Endodermal cell (in vitro differentiated cells): ENCODE measurements around the gene CNGB1. TPM values are rescaled to one million over a fixed set of nuclear protein-coding genes. Genes with fewer than 3 reads are reported as not detected.

Experiments used
- DNase-seq: peaks from one replicate; pipeline ENCODE4 v3.0.0-alpha.2; 2017
- H3K27ac ChIP-seq: 2 replicates; pipeline ENCODE4 v1.5.1; 2013; ENCODE audit warnings: mild to moderate bottlenecking, low read depth, low read length, moderate library complexity
- H3K27me3 ChIP-seq: 2 replicates; pipeline ENCODE4 v1.6.1; 2013; ENCODE audit warnings: mild to moderate bottlenecking, low read length, moderate library complexity; ENCODE audit not compliant: insufficient read depth, control insufficient read depth, poor library complexity, severe bottlenecking
- H3K36me3 ChIP-seq: 2 replicates; pipeline ENCODE4 v1.7.0; 2013; ENCODE audit warnings: mild to moderate bottlenecking, low read length, moderate library complexity; ENCODE audit not compliant: control insufficient read depth, insufficient read depth
- H3K4me1 ChIP-seq: one replicate; pipeline ENCODE4 v1.7.0; 2013; ENCODE audit warnings: low read length; ENCODE audit not compliant: control insufficient read depth, insufficient read depth
- H3K4me3 ChIP-seq: 2 replicates; pipeline ENCODE4 v1.5.1; 2013; ENCODE audit warnings: mild to moderate bottlenecking, low read length, moderate library complexity
- H3K9ac ChIP-seq: 2 replicates; pipeline ENCODE4 v1.6.1; 2013; ENCODE audit warnings: mild to moderate bottlenecking, low read length, moderate library complexity; ENCODE audit not compliant: poor library complexity, severe bottlenecking; ENCODE audit errors: extremely low read depth
- H3K9me3 ChIP-seq: 2 replicates; pipeline ENCODE4 v1.6.1; 2013; ENCODE audit warnings: mild to moderate bottlenecking, low read length, moderate library complexity; ENCODE audit not compliant: control insufficient read depth
- H3K27ac Mint-ChIP-seq: 2 replicates; pipeline ENCODE4 v1.8.0; 2020; ENCODE audit warnings: mixed read lengths
- H3K27me3 Mint-ChIP-seq: 2 replicates; pipeline ENCODE4 v1.8.0; 2021; ENCODE audit warnings: mild to moderate bottlenecking, mixed read lengths; ENCODE audit not compliant: insufficient read depth
- H3K36me3 Mint-ChIP-seq: 2 replicates; pipeline ENCODE4 v1.8.0; 2020; ENCODE audit warnings: low read depth, mixed read lengths
- H3K4me1 Mint-ChIP-seq: 2 replicates; pipeline ENCODE4 v1.8.0; 2020; ENCODE audit warnings: mixed read lengths
- H3K4me3 Mint-ChIP-seq: 2 replicates; pipeline ENCODE4 v1.8.0; 2020; ENCODE audit warnings: mild to moderate bottlenecking, moderate library complexity, mixed read lengths
- H3K9me3 Mint-ChIP-seq: 2 replicates; pipeline ENCODE4 v1.8.0; 2020; ENCODE audit warnings: mild to moderate bottlenecking, mixed read lengths
- CTCF ChIP-seq: fragments of 200-600 bp; sonication (generic); conservative IDR thresholded peaks from 2 replicates; pipeline ENCODE4 v1.5.0; 2021; ENCODE audit warnings: antibody characterized with exemption, mild to moderate bottlenecking
- WGBS, 2 experiments: methylation state at CpG; one replicate each; pipeline versions ENCODE4 v1.1.5 to v1.1.7; 2013; ENCODE audit warnings: missing lambda C conversion rate in 2 of 2, mixed read lengths in 1 of 2; ENCODE audit not compliant: insufficient coverage in 1 of 2, insufficient read length in 1 of 2; 5-methylcytosine and 5-hydroxymethylcytosine counted together
- total RNA-seq, 2 donors: library from RNA; stranded (reverse); fragmentation: NEBNext Ultra II Directional in 1 of 2; extraction: Animal tissue kit (Norgen Biotek cat#: 25700) in 1 of 2; gene quantifications; 2 replicates in 1 of 2; 3 replicates in 1 of 2; pipeline ENCODE4 v1.2.1, GENCODE V29; 2021

The CNGB1 gene
- total RNA-seq, 2 donors from 2014 or later: 0.29 to 0.60 TPM

- peaks cover 27% of the 10 kb centered on the region for H3K4me1 Mint-ChIP-seq
Measured at GRCh38 chr16:57977418-57978069, 6.6 kb upstream of the CNGB1 start.

GRCh38 chr16:57976331-57976796 lies 5.4 kb upstream of the CNGB1 start:
- no peaks in the 10 kb centered on the region for H3K27me3 ChIP-seq
- Mint-ChIP-seq H3K9me3 (no peaks in the 10 kb centered on the region), H3K4me1 (peaks cover 21% of the 10 kb centered on the region), H3K4me3 (no peak overlapping the region), H3K36me3 (no peaks in the 10 kb centered on the region), H3K27ac (no peak overlapping the region), H3K27me3 (no peaks in the 10 kb centered on the region)
- no peak overlapping the region for H3K4me3 ChIP-seq
- peaks cover 7% of the 10 kb centered on the region for H3K4me1 ChIP-seq
- DNase-seq: no peak
- no peak overlapping the region for H3K9ac ChIP-seq
- H3K9me3 ChIP-seq: no peaks in the 10 kb centered on the region
- H3K36me3 ChIP-seq: no peaks in the 10 kb centered on the region
- WGBS, 2 experiments: 50 to 81% methylated on average over 1 to 2 of the region's 2 CpGs
- H3K27ac ChIP-seq: no peak overlapping the region
- TF ChIP-seq CTCF: no peak

More at GRCh38 chr16:57977418-57978069, 6.6 kb upstream of the CNGB1 start:
- no peaks in the 10 kb centered on the region for H3K9me3 Mint-ChIP-seq
- H3K27me3 Mint-ChIP-seq: no peaks in the 10 kb centered on the region
- no peak overlapping the region for H3K4me3 Mint-ChIP-seq
- Histone ChIP-seq H3K36me3 (no peaks in the 10 kb centered on the region), H3K27ac (no peak overlapping the region), H3K9me3 (no peaks in the 10 kb centered on the region), H3K4me3 (no peak overlapping the region), H3K4me1 (peaks cover 7% of the 10 kb centered on the region), H3K27me3 (no peaks in the 10 kb centered on the region), H3K9ac (no peak overlapping the region)
- no peaks in the 10 kb centered on the region for H3K36me3 Mint-ChIP-seq
- peak; percentile 65 for TF ChIP-seq CTCF
- no peak for DNase-seq
- no peak overlapping the region for H3K27ac Mint-ChIP-seq
- 88 to 94% methylated on average over 9 to 11 of the region's 12 CpGs for WGBS, 2 experiments

- Histone ChIP-seq H3K4me1 (peaks cover 7% of the 10 kb centered on the region), H3K36me3 (no peaks in the 10 kb centered on the region), H3K4me3 (no peak overlapping the region), H3K9ac (no peak overlapping the region), H3K27ac (no peak overlapping the region), H3K27me3 (no peaks in the 10 kb centered on the region), H3K9me3 (no peaks in the 10 kb centered on the region)
- 93 to 94% methylated on average over 3 to 4 of the region's 4 CpGs for WGBS, 2 experiments
- H3K36me3 Mint-ChIP-seq: no peaks in the 10 kb centered on the region
- no peak for DNase-seq
- peaks cover 10% of the 10 kb centered on the region for H3K4me1 Mint-ChIP-seq
- no peak overlapping the region for H3K27ac Mint-ChIP-seq
- H3K4me3 Mint-ChIP-seq: no peak overlapping the region
- no peaks in the 10 kb centered on the region for H3K27me3 Mint-ChIP-seq
- no peak for TF ChIP-seq CTCF
- H3K9me3 Mint-ChIP-seq: no peaks in the 10 kb centered on the region
Measured at GRCh38 chr16:57972306-57972705, 1.4 kb upstream of the CNGB1 start.
